ENCODE data around the gene PTRHD1.

PTRHD1 gene

DNA sequence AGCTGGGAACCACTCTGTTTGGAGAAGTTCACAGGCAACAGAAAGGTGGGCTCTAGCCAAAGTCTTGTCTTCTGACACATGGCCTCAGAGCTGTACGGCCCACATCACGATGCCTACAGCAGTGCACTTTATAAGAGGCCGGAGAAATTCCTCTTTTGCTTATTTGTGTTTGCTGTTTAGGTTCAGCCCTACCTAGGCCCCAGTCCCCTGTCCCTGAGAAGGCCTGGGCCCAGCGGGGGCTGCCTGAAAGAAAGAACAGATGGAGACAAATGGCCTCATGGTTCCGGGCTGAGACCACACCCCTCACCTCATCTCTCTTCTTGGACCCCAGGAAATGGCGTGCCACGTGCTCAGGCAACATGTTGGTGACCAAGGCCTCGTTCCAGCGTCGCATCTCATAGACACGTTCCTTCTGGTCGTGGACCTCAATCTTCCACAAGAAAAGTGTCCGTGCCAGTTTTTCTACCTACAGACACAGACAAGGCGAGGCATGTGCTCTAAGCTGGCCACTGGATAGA, 30.9 kb upstream of the PTRHD1 start:
- TF ChIP-seq, protein P1, sequence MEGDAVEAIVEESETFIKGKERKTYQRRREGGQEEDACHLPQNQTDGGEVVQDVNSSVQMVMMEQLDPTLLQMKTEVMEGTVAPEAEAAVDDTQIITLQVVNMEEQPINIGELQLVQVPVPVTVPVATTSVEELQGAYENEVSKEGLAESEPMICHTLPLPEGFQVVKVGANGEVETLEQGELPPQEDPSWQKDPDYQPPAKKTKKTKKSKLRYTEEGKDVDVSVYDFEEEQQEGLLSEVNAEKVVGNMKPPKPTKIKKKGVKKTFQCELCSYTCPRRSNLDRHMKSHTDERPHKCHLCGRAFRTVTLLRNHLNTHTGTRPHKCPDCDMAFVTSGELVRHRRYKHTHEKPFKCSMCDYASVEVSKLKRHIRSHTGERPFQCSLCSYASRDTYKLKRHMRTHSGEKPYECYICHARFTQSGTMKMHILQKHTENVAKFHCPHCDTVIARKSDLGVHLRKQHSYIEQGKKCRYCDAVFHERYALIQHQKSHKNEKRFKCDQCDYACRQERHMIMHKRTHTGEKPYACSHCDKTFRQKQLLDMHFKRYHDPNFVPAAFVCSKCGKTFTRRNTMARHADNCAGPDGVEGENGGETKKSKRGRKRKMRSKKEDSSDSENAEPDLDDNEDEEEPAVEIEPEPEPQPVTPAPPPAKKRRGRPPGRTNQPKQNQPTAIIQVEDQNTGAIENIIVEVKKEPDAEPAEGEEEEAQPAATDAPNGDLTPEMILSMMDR (IDR thresholded peaks at IDR 0.05; ENCODE audit: control insufficient read depth, insufficient read depth, low read depth, low read length, missing control alignments): no peak
- DNase-seq (ENCODE audit: low read depth): no peak
- no peak overlapping the region for H3K4me3 ChIP-seq (ENCODE audit: control insufficient read depth, low read depth, low read length)

DNA sequence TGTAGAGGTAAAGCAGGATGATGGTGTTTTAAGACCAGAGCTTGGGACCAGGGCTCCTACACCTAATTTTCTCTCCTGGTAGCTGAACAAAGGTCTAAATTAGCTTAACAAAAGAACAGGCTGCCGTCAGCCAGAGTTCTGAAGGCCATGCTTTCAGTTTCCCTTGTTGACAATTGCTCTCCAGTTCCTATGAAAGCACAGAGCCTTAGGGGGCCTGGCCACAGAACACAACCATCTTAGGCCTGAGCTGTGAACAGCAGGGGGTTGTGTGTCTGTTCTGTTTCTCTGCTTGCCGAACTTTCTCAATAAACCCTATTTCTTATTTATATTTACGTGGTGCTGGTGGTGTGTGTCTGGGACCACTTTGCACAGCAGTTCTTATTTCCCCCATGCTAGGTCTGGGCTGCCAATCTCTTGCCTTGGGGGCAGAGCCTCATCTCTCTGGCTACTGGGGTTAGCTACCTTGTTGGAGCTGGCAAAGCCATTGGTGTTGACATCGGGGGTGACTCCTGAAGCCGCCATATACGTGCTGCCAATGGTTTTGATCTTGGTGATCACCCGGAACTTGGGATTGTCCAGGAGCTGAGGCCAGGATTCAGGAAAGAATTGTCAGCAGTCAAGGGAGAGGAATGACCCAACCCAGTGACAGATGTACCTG, 29.0 kb upstream of the PTRHD1 start:
- TF ChIP-seq, protein P1 (IDR thresholded peaks at IDR 0.05; ENCODE audit: control insufficient read depth, insufficient read depth, low read depth, low read length, missing control alignments): no peak
- no peak overlapping the region for H3K4me3 ChIP-seq (ENCODE audit: control insufficient read depth, low read depth, low read length)
- DNase-seq (ENCODE audit: low read depth): no peak

DNA sequence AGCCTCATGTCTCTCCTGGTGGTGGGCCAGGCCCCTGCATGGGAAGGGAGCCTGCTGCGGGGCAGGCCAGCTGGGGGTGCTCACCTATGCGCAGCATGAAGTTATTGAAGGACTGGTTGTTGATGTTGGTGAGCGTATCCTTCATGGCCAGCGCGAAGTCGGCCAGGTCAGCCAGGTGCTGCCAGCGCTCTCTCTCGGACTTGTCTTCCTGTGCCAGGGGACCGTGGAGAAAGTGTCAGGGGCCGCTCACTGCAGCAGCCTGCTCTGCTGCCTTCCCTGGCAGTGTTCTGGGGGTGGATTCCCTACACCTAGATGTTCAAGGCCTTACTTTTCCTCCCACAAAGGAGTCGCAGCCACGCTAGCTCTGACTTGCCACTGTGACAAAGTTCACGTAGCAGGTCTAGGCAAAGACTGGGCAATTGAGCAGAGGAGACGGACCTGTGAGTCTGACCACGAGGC, 28.3 kb upstream of the PTRHD1 start:
- TF ChIP-seq, protein P1 (IDR thresholded peaks at IDR 0.05; ENCODE audit: control insufficient read depth, insufficient read depth, low read depth, low read length, missing control alignments): no peak
- DNase-seq (ENCODE audit: low read depth): no peak
- H3K4me3 ChIP-seq (ENCODE audit: control insufficient read depth, low read depth, low read length): no peak overlapping the region

DNA sequence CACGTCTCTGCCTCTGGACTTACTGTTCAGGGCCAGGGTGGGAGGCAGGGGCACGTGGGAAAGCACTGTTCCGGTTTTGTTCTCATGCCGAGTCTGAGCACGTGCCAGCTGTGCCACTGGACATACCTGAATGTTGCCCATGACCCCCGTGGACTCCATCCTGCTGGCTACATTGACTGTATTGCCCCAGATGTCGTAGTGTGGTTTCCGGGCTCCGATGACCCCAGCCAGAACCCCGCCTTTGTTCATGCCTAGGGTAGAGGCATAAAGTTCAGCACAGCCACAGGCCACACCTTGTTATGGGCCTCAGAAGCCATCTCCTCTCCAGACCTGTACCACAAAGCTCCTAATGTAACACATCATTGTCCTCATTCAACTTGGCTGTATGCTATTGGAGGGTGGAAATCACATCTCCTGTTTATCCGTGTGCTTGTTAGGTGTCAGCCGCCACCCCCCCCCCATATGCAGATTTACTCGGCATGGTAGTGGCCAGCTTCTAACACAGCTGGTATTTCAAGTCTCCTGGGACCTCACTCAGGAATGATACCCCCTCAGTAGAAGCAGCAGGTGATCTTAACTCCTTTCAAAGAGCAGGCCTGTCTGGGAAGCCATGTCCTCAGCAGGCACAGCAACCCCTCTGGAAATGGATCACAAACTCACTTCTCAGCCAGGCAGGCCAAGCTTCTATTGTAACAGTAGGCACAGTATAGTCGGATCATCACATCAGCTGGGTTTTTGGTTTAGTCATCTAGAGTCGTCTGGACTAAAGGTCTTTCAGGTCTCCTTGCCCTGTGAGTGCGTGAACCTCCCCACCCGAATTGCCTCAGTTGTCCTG, 27.6 kb upstream of the PTRHD1 start:
- DNase-seq (ENCODE audit: low read depth): no peak
- TF ChIP-seq, protein P1 (IDR thresholded peaks at IDR 0.05; ENCODE audit: control insufficient read depth, insufficient read depth, low read depth, low read length, missing control alignments): no peak
- no peak overlapping the region for H3K4me3 ChIP-seq (ENCODE audit: control insufficient read depth, low read depth, low read length)

DNA sequence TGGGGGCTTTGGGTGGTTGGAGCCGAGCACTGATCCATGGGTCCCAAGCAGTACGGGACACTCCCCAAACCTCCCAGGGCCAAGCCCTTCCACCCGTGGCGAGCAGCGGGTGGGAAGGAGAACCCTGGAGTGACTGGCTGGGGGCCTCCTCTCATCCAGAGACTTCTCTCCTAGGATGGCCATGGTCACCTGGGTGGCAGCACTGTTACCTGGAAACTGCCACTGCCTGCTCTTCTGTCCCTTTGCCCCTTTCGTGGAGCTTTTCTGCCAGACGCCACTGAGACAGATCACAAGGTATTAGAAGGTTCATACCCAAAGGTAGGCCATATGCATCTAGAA, 27.0 kb upstream of the PTRHD1 start:
- TF ChIP-seq, protein P1 (IDR thresholded peaks at IDR 0.05; ENCODE audit: control insufficient read depth, insufficient read depth, low read depth, low read length, missing control alignments): no peak
- H3K4me3 ChIP-seq (ENCODE audit: control insufficient read depth, low read depth, low read length): no peak overlapping the region
- no peak for DNase-seq (ENCODE audit: low read depth)

DNA sequence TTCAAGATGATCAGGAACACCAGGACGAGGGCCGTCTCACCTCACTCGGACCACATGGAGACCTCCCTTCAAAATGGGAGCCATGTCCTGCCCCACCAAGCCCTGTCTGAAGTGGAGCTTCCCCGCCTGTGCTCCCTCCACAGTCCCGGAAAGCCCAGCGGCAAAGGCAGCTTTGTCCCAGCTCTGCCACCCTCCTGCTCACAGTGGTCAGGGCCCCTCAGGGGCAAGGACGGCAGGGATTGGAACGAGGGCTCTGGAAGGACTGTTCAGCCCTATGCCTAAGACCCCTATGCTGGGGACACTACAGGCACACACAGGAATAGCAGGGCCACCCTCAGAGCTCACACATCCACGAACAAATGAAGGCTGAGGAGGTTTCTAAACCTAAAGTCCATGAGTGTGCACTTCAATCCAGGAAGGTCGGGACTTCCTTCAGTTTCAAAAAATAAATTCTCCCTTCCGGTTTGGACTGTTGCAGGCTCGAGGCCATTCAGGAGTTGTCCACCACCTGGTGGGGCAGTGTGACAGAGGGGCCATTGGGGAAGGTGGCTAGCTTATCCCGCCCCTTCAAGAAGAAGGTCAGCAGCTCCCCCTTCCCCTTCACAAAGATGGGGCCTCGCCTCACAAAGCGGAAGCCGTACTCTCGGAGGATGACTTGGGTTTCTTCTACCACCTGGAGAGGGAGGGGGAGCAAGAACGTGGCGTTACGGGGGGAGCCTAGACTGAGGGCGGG, 26.4 kb upstream of the PTRHD1 start:
- DNase-seq (ENCODE audit: low read depth): no peak
- TF ChIP-seq, protein P1 (IDR thresholded peaks at IDR 0.05; ENCODE audit: control insufficient read depth, insufficient read depth, low read depth, low read length, missing control alignments): no peak
- no peak overlapping the region for H3K4me3 ChIP-seq (ENCODE audit: control insufficient read depth, low read depth, low read length)

All from AG09309 (cell line).